ENCODE data around the gene GGA2. TPM values are rescaled to one million over a fixed set of nuclear protein-coding genes. Genes with fewer than 3 reads are reported as not detected.
"Not testable (repeated sequence)": the region's sequence is repeated elsewhere in the genome, so short reads cannot be mapped to it uniquely, and the experiment has no call there.

Gene GGA2
- total and polyA plus RNA-seq, 7 donors, result 13.2 to 55.7 (median 29.6) TPM

GRCh38 chr16:23554536-23554935, 44.2 kb upstream of the GGA2 start:
- WGBS, 2 donors, result 81 to 85% methylated on average over 3 of the region's 3 CpGs
- no peak overlapping the region for H3K27ac ChIP-seq
- intact Hi-C loops (cut with DNase I), result no loop called here
- DNase-seq, result no peak
- TF ChIP-seq POLR2A (IDR thresholded peaks at IDR 0.05) (no peak), POLR2AphosphoS5 (IDR thresholded peaks at IDR 0.05) (no peak), CTCF (IDR thresholded peaks at IDR 0.05) (no peak), EP300 (IDR thresholded peaks at IDR 0.05) (no peak)
- peaks cover 0 to 25% (median 22%) of the 10 kb centered on the region in 4 donors for H3K4me1 ChIP-seq
- H3K9me3 ChIP-seq, result no peaks in the 10 kb centered on the region
- H3K4me3 ChIP-seq, result no peak overlapping the region
- H3K36me3 ChIP-seq, result peaks cover 12 to 40% (median 22%) of the 10 kb centered on the region in 4 donors
- H3K27me3 ChIP-seq, result no peaks in the 10 kb centered on the region

GRCh38 chr16:23552161-23552560, 41.9 kb upstream of the GGA2 start:
- Histone ChIP-seq H3K36me3 (peaks cover 12 to 60% (median 33%) of the 10 kb centered on the region in 4 donors), H3K4me1 (peaks cover 0 to 9% (median 8%) of the 10 kb centered on the region in 4 donors), H3K9me3 (no peaks in the 10 kb centered on the region), H3K27ac (no peak overlapping the region), H3K4me3 (no peak overlapping the region), H3K27me3 (no peaks in the 10 kb centered on the region)
- intact Hi-C loops (cut with DNase I), result no loop called here
- no peak for DNase-seq
- TF ChIP-seq CTCF (IDR thresholded peaks at IDR 0.05) (no peak), EP300 (IDR thresholded peaks at IDR 0.05) (no peak), POLR2A (IDR thresholded peaks at IDR 0.05) (no peak), POLR2AphosphoS5 (IDR thresholded peaks at IDR 0.05) (no peak)
- 80 to 88% methylated on average over 6 of the region's 6 CpGs for WGBS, 2 donors

- Histone ChIP-seq H3K36me3 (peaks cover 12 to 83% (median 44%) of the 10 kb centered on the region in 4 donors), H3K27ac (no peak overlapping the region)
- intact Hi-C loops (cut with DNase I), result no loop called here
Observed at GRCh38 chr16:23549938-23550337, 39.6 kb upstream of the GGA2 start.

GRCh38 chr16:23544436-23544835, 34.1 kb upstream of the GGA2 start:
- WGBS, 2 donors, result 96 to 97% methylated on average over 14 of the region's 14 CpGs
- no peak for TF ChIP-seq POLR2AphosphoS5 (IDR thresholded peaks at IDR 0.05)
- TF ChIP-seq EP300 (IDR thresholded peaks at IDR 0.05), result no peak
- no peak for TF ChIP-seq POLR2A (IDR thresholded peaks at IDR 0.05)
- no peak for TF ChIP-seq CTCF (IDR thresholded peaks at IDR 0.05)
- Histone ChIP-seq H3K4me1 (no peaks in the 10 kb centered on the region), H3K27ac (no peak overlapping the region), H3K4me3 (no peak overlapping the region), H3K36me3 (peaks cover 0 to 97% (median 32%) of the 10 kb centered on the region in 4 donors), H3K27me3 (no peaks in the 10 kb centered on the region), H3K9me3 (no peaks in the 10 kb centered on the region)
- intact Hi-C loops (cut with DNase I), result no loop called here
- DNase-seq, result no peak

More at GRCh38 chr16:23549938-23550337, 39.6 kb upstream of the GGA2 start:
- Histone ChIP-seq H3K9me3 (no peaks in the 10 kb centered on the region), H3K4me1 (no peaks in the 10 kb centered on the region), H3K4me3 (no peak overlapping the region), H3K27me3 (no peaks in the 10 kb centered on the region)
- WGBS, 2 donors, result 97 to 99% methylated on average over 5 of the region's 5 CpGs
- no peak for TF ChIP-seq CTCF (IDR thresholded peaks at IDR 0.05)
- TF ChIP-seq POLR2AphosphoS5 (IDR thresholded peaks at IDR 0.05), result no peak
- TF ChIP-seq POLR2A (IDR thresholded peaks at IDR 0.05), result no peak
- no peak for TF ChIP-seq EP300 (IDR thresholded peaks at IDR 0.05)
- no peak for DNase-seq

GRCh38 chr16:23540817-23541178, 30.5 kb upstream of the GGA2 start:
- H3K4me3 ChIP-seq; H3K27ac ChIP-seq; intact Hi-C loops (cut with DNase I); H3K4me1 ChIP-seq; H3K9me3 ChIP-seq; H3K27me3 ChIP-seq; DNase-seq: not testable (repeated sequence)
- 96 to 98% methylated on average over 3 of the region's 3 CpGs for WGBS, 2 donors
- peaks cover 0 to 89% (median 17%) of the 10 kb centered on the region in 4 donors for H3K36me3 ChIP-seq

Measured in sigmoid colon (tissue), 7 donors.